GM19468 (cell line): ENCODE measurements around the gene GPR137B.
"Not testable (repeated sequence)": the region's sequence is repeated elsewhere in the genome, so short reads cannot be mapped to it uniquely, and the experiment has no call there.

ENCODE experiments used
- ATAC-seq: cut with Tn5 transposase; IDR thresholded peaks from one replicate; pipeline ENCODE4 v1.9.1; 2021; ENCODE audit warnings: mild to moderate bottlenecking, moderate library complexity, moderate number of reproducible peaks; ENCODE audit not compliant: unreplicated experiment; ENCODE audit errors: extremely low read depth

Gene GPR137B

GRCh38 chr1:236156512-236157208 is 14.3 kb downstream of the GPR137B start:
- ATAC-seq = peak; percentile 77

DNA sequence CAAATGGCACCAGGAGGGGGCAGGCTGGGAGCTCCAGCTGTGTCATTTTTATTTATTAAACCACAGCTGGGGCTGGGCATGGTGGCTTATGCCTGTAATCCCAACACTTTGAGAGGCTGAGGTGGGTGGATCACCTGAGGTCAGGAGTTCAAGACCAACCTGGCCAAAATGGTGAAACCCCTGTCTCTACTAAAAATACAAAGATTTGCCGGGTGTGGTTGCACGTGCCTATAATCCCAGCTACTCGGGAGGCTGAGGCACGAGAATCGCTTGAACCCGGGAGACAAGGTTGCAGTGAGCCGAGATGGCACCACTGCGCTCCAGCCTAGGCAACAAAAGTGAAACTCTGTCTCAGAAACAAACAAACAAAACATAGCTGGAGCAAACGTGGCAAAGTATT is 15.7 kb downstream of the GPR137B start:
- not testable (repeated sequence) for ATAC-seq

- ATAC-seq = no peak
Measured at GRCh38 chr1:236158719-236159118, 16.4 kb downstream of the GPR137B start.

- ATAC-seq = peak; percentile 41
Measured at GRCh38 chr1:236159704-236160539, 17.6 kb downstream of the GPR137B start.

- no peak for ATAC-seq
Measured at GRCh38 chr1:236160540-236161127, 18.3 kb downstream of the GPR137B start.

DNA sequence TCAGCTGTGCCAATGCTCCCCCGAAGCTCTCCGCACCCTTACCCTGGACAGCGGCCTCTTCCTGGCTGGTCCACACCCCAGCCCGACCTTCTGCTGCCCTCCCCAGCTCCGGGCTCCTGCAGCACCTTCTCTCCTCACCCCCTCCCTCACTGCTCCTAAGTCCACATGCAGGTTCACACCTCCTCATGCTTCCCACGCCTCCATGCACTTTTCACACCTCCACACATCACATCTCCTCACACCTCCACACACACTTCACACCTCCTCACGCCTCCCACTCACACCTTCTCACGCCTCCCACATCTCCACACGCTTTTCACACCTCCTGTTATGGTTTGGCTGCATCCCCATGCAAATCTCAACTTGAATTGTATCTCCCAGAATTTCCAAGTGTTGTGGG is 18.9 kb downstream of the GPR137B start:
- no peak for ATAC-seq

DNA sequence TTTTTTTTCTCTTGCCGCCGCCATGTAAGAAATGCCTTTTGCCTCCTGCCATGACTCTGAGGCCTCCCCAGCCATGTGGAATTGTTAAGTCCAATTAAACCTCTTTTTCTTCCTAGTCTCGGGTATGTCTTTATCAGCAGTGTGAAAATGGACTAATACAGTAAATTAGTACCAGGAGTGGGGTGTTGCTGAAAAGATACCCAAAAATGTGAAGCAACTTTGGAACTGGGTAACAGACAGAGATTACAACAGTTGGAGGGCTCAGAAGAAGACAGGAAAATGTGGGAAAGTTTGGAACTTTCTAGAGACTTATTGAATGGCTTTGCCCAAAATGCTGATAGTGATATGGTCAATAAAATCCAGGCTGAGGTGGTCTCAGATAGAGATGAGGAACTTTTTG is 19.4 kb downstream of the GPR137B start:
- not testable (repeated sequence) for ATAC-seq

- ATAC-seq = no peak
Measured at GRCh38 chr1:236163463-236164153, 21.3 kb downstream of the GPR137B start.

- ATAC-seq = no peak
Measured at GRCh38 chr1:236164273-236164672, 21.9 kb downstream of the GPR137B start.

- no peak for ATAC-seq
Measured at GRCh38 chr1:236165238-236165981, 23.1 kb downstream of the GPR137B start.

- ATAC-seq = no peak
Measured at GRCh38 chr1:236166041-236166440, 23.7 kb downstream of the GPR137B start.

GRCh38 chr1:236167154-236167553 is 24.8 kb downstream of the GPR137B start:
- ATAC-seq = no peak

DNA sequence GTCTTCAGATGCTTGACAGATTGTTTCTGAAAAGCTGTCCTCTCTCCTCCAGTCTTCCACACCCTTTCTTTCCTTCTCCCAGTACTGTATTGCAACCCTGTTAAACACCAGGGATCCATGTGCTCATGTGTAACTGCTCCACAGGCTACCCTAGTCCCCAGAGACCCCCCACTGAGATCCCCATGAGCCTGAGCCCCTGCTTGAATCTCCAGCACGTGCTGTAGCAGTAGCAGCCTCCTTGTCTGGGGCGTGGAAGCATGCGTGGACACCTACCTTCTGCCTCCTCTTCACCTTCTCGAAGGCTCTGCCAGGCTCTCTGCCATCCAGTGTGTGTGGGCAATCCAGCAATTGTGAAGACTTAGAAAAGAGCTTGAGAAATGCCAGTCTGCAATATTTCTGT is 25.2 kb downstream of the GPR137B start:
- no peak for ATAC-seq

DNA sequence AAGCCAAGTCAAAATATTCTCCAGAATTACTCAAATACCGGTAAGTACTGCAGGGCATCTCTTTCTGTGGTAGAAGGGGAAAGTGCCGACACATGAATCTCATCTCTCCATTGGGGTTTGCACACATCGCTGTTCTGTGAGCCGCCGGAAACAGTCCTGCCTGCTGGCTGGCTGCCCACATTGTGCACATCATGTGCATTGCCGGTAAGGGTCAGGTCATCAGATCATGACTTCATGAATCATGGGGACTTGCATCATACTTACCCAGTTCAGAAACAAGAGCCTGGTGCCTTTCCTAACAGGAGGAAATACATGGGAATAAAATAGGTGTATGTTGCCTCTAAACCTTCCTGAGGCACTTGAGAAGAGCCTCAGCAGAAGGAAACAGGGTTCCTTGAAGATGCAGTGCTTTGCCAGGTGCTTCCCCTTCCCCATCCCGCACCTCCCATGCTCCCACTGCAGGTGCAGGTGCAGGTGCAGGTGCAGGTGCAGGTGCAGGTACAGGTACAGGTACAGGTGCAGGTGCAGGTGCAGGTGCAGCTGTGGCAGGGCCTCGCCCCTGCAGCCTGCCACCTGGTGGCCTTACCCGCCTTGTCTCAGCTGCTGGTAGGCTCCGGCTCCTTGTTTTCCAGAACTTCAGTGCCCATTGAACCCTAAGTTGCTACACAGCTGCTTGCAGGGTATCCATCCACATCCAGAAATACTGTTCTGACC is 26.5 kb downstream of the GPR137B start:
- ATAC-seq = no peak

DNA sequence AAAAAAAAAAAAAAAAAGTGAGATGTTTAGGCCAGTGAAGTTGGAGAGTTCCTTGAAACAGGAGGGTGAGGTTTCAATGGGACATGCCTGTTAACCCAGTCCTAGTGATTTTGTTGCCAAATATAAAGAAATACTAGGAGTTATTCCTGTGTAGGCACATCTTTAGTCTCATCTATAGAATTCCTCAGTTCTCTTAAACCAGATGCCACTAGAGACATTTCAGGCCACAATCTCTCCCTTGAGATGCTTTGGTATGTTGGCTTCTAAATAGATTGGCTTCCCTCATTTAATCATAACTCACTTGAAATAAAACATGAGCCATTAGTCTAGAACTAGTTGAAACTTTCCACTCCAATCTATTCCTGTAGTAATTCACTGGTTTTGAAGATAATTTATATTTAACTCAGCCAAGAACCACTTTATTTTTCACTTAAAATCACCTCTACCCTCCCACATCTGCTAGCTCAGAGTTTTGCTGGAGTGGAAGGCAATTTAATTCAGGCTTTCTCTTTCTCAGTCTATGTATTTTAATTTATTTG is 29.8 kb downstream of the GPR137B start:
- ATAC-seq = no peak

DNA sequence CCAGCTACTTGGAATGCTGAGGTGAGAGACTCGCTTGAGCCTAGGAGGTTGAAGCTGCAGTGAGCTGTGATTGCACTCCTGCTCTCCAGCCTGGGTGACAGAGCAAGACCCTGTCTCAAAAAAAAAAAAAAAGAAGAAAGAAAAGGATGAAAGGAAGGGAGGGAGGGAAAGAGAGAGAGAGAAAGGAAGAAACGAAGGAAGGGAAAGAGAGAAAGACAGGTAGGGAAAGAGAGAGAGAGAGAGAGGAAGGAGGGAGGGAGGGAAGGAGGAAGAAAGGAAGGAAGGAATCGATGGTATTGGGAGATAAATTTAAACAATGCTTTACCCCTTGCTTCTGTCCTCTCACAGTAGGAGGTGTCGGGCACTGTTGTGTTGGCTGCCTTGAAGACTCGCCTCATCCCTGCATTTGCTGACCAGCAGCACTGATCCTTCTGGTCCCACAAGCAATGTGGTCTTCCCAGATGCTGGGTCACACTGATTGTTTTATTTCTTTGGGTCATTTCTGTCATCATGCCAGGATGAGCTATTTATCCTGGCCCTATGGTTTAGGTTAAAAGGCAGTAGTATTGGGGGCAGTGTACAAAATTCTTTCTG is 30.9 kb downstream of the GPR137B start:
- no peak for ATAC-seq

- peak; percentile 68 for ATAC-seq
Measured at GRCh38 chr1:236175642-236176336, 33.5 kb downstream of the GPR137B start.
